NCI-H510A (cell line): ENCODE data around the gene TMCO5A.

Source experiments
- DNase-seq: peaks from one replicate; lab custom pipeline; 2025; lab: John Stamatoyannopoulos, UW

The TMCO5A gene

GRCh38 chr15:37973856-37974255 lies 39.4 kb downstream of the TMCO5A start:
- no peak for DNase-seq

- no peak for DNase-seq
These were observed 43.8 kb downstream of the TMCO5A start for GRCh38 chr15:37978231-37978630.

DNA sequence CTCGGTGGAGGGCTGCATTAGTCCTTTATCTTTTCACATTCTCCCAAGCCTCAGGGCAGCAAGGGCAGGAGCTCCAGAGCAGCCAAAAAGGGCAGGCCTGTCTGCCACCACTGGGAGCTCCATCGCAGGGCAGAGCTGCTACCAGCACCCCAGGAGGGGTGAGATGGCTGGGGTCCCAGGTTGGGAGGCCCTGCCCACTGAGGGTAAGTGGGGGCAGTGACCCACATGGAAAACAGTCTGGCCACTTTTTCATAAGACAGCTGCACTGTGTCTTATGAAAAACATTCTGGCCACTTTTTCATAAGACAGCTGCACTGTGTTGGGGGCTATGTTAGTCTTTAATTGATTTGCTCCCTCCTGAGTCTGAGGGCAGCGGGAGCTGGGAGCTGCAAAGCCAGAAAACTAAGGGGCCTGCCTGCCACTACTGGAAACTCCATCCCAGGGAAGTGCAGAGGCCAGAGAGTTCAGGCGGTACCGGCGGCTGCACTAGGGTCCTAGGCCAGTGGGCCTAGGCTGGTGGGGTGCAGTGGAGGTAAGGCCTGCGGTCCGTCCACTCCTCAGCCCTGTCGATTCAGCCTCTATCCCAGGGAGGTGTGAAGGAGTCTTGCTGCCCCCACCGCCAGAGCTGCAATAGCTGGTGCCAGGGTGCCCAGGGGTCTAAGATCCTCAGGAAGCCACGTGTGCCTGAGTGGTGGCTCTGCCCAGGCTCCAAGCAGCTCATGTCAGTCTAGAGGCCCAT lies 45.4 kb downstream of the TMCO5A start:
- DNase-seq, result no peak

GRCh38 chr15:37981201-37981600 lies 46.8 kb downstream of the TMCO5A start:
- no peak for DNase-seq

DNA sequence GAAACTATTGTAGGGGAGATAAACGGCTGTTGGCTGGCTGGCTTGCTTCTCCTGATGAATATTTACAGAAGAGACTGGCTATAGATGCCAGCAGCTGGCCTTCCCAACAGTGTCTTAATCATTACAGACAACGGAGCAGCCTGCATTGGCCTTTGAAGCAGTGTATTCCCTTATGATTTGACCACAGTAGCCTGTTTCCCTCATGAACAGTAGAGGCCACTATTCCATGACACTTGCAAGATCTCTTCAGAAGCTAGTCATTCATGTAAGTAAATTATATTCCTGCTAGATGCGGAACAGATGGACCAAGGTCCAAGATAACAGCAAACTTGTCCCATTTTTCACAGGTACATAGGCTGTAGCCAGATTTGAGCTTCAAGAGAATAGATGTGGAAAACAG lies 47.3 kb downstream of the TMCO5A start:
- DNase-seq, result no peak

DNA sequence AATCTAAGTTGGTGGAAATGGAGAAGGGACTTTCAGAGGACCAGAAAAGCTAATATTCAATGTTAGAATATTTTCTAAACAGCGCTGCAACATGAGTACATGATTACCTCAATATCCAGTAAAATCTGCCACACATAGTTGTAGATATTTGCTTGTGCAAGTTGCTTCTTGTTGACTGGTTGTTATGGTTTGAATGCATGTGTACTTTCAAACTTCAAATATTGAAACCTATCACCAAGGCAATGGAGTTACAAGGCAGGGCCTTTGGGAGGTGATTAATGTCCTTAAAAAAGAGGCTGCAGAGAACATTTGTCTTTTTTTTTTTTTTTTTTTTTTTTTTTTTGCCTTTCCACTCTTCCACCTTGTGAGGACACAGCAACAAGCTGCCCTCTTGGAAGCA lies 49.9 kb downstream of the TMCO5A start:
- no peak for DNase-seq

DNA sequence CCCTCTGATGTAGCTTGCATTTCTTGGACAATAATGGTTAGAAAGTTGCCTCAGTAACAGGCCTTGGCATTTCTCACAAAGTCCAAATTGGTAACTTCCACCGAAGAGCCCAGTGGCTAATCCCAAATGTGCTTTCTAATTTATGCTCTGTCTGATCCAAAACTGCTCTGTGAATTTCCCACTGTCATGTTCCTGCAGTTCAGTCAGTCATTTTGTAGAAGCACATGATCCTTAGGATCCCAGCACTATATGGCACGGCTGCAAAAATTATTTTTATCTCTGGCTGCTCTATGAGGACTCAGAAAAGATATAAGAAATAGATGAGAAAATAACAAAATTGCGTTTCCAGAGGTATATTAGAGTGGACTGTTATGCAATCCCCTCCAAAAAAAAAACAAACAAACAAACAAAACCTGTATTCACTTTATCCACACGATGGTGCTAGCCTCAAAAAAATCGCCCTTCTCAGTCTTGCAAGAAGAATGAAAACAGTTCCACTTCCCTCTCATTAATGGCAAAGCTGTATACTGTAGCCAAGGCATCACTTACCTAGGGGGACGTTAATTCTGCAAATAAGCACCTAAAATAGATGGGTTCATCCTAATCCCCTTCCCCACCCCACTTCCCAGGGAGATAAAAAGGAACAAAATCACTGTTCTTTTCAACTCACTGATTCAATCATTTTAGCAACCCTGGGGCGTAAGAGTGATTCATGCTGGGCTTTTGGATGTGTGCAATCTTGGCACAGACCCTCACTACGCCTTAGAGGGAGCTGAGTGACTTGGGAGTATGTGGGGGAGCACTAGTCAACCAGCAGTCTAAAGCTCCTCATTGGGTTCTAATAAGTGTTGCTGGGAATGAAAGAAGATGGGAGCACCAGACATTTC lies 61.3 kb downstream of the TMCO5A start:
- DNase-seq, result no peak
